WTC11 (cell line): ENCODE measurements around the gene UNC13C.

ENCODE experiments used
- CREB1 ChIP-seq: sonication (generic); formaldehyde crosslinking; IDR thresholded peaks from 2 replicates; pipeline ENCODE4 v1.8.0; 2023; ENCODE audit warnings: mild to moderate bottlenecking, missing genetic modification reagents
- CTCF ChIP-seq: fragments of 200-600 bp; IDR thresholded peaks from 2 replicates; pipeline ENCODE4 v1.8.0; 2022; ENCODE audit warnings: antibody characterized with exemption
- GTF2I ChIP-seq: fragments of 250-450 bp; sonication (Bioruptor Pico); conservative IDR thresholded peaks from 2 replicates; pipeline ENCODE4 v1.4.0; 2021; ENCODE audit warnings: mild to moderate bottlenecking
- JAZF1 ChIP-seq: fragments of 250-450 bp; sonication (Bioruptor Pico); IDR thresholded peaks from 2 replicates; pipeline ENCODE4 v1.9.0; 2021; ENCODE audit warnings: moderate library complexity, mild to moderate bottlenecking, inconsistent platforms
- NR2C2 ChIP-seq: sonication (generic); formaldehyde crosslinking; IDR thresholded peaks from 2 replicates; pipeline ENCODE4 v1.8.0; 2022; ENCODE audit warnings: mild to moderate bottlenecking, missing genetic modification reagents
- ZMAT4 ChIP-seq: fragments of 250-450 bp; sonication (Bioruptor Pico); IDR thresholded peaks from 2 replicates; pipeline ENCODE4 v1.9.0; 2021; ENCODE audit warnings: mild to moderate bottlenecking

GRCh38 chr15:54256190-54256589, 277.9 kb downstream of the UNC13C start:
- TF ChIP-seq CTCF (no peak), GTF2I (no peak), ZMAT4 (CRISPR knock-in tag) (no peak), CREB1 (CRISPR knock-in tag) (no peak), NR2C2 (CRISPR knock-in tag) (no peak), JAZF1 (no peak)
